Adrenal gland (tissue), 12 donors: Measurements from ENCODE around the gene OTULIN. TPM values are rescaled to one million over a fixed set of nuclear protein-coding genes. Genes with fewer than 3 reads are reported as not detected.

Source experiments
- DNase-seq, 7 donors: peaks; one replicate each; pipeline ENCODE4 v3.0.0-alpha.2; 2019 to 2020
- H3K27ac ChIP-seq, 5 donors: fragments of 200-600 bp; sonication (generic) in 4 of 5; 1 replicate in 3 of 5; 2 replicates in 2 of 5; pipeline versions ENCODE4 v1.5.1 to v1.8.0; 2016 to 2020; ENCODE audit warnings: mild to moderate bottlenecking in 1 of 5
- H3K27me3 ChIP-seq: fragments of 200-600 bp; 2 replicates; pipeline ENCODE4 v1.8.0; 2021
- H3K36me3 ChIP-seq, 2 donors: fragments of 200-600 bp; replicated peaks in 1 of 2; 1 replicate in 1 of 2; 2 replicates in 1 of 2; pipeline versions ENCODE4 v1.5.1 to v1.8.0; 2018 to 2022
- H3K4me1 ChIP-seq, 2 donors: fragments of 200-600 bp; replicated peaks in 1 of 2; 1 replicate in 1 of 2; 2 replicates in 1 of 2; pipeline versions ENCODE4 v1.5.1 to v1.8.0; 2018 to 2021
- H3K4me3 ChIP-seq, 4 donors: fragments of 200-600 bp; sonication (generic) in 3 of 4; one replicate each; pipeline ENCODE4 v1.5.1; 2016 to 2018
- H3K9me3 ChIP-seq, 3 donors: fragments of 200-600 bp; sonication (generic) in 1 of 3; replicated peaks in 1 of 3; 1 replicate in 2 of 3; 2 replicates in 1 of 3; pipeline versions ENCODE4 v1.5.1 to v1.8.0; 2016 to 2021
- CTCF ChIP-seq, 6 experiments: fragments of 450-650 bp in 4 of 6; fragments of 200-600 bp in 2 of 6; sonication (generic) in 1 of 6; IDR thresholded peaks; 1 replicate in 5 of 6; 2 replicates in 1 of 6; pipeline versions ENCODE4 v1.5.1 to v1.8.0; 2016 to 2021; ENCODE audit warnings: antibody characterized with exemption in 6 of 6, mild to moderate bottlenecking in 2 of 6, moderate library complexity in 1 of 6
- POLR2A ChIP-seq, 2 donors: fragments of 450-650 bp; IDR thresholded peaks; one replicate each; pipeline ENCODE4 v1.6.1; 2017; ENCODE audit warnings: antibody characterized with exemption in 2 of 2, mild to moderate bottlenecking in 2 of 2, moderate library complexity in 1 of 2
- WGBS, 4 donors: extraction: QIAGEN DNeasy Blood & Tissue Kit in 2 of 4; methylation state at CpG; one replicate each; pipeline versions ENCODE4 v1.1.5 to v1.1.7; 2013 to 2017; 5-methylcytosine and 5-hydroxymethylcytosine counted together
- intact Hi-C, 2 donors: fragments of 100-400 bp; cut with DNase I; formaldehyde crosslinking; loops; one replicate each; pipeline versions ENCODE4 v1.14.1 to v1.15.0; 2022 to 2023
- polyA plus RNA-seq, 3 donors: library from polyadenylated mRNA; stranded (reverse); fragments of 200-250 nt in 2 of 3; fragments of 350-450 nt in 1 of 3; fragmentation: Illumina TruSeq in 1 of 3; extraction: RNeasy Lipid Tissue Mini Kit (QIAGEN cat#74804) in 1 of 3; gene quantifications; one replicate each; pipeline ENCODE4 v1.2.3, GENCODE V29; 2013 to 2014
- total RNA-seq, 9 donors: library from RNA; depleted of rRNA in 4 of 9; stranded (reverse); fragments of >200 nt in 4 of 9; fragments of 120-200 nt in 1 of 9; fragmentation: NEBNext Ultra II Directional in 1 of 9; extraction: Animal tissue kit (Norgen Biotek cat#: 25700) in 1 of 9; gene quantifications; one replicate each; pipeline versions ENCODE4 v1.1.0 to v1.2.4, GENCODE V29; 2013 to 2023
- donor health status: healthy with polysubstance abuse.
- donor health status: Bipolar disorder and iron deficiency.
- donor health status: DM: yes; HTN: yes; CAD: no.
- donor health status: DM: no; HTN: no; CAD: no.
- donor health status: DM: no; HTN: no; CAD: no.
- donor health status: DM: yes; HTN: yes; CAD: no.

Gene OTULIN
- total and polyA plus RNA-seq, 12 donors = 2.8 to 40.8 (median 20.4) TPM

- no peak overlapping the region for H3K27ac ChIP-seq
- no peaks in the 10 kb centered on the region for H3K27me3 ChIP-seq
- no peak for DNase-seq
- intact Hi-C loops = no loop called here
- H3K4me3 ChIP-seq = no peak overlapping the region
- H3K36me3 ChIP-seq = peaks cover 0 to 13% of the 10 kb centered on the region in 2 donors
- H3K9me3 ChIP-seq = no peaks in the 10 kb centered on the region
- WGBS, 4 donors = 94 to 99% (median 96%) methylated on average over 8 of the region's 8 CpGs
- H3K4me1 ChIP-seq = peaks cover 0 to 12% of the 10 kb centered on the region in 2 donors
- TF ChIP-seq CTCF (IDR thresholded peaks at IDR 0.05) = no peak
- TF ChIP-seq POLR2A (IDR thresholded peaks at IDR 0.05) = no peak
Measured at GRCh38 chr5:14705556-14705955, 41.0 kb downstream of the OTULIN start.

- H3K36me3 ChIP-seq = peaks cover 0 to 22% of the 10 kb centered on the region in 2 donors
- peak overlapping the region in 1 of 5 donors; percentile 17 for H3K27ac ChIP-seq
Measured at GRCh38 chr5:14706615-14707021, 42.1 kb downstream of the OTULIN start.

GRCh38 chr5:14707811-14708390 is 43.4 kb downstream of the OTULIN start:
- TF ChIP-seq POLR2A (IDR thresholded peaks at IDR 0.05) = no peak
- TF ChIP-seq CTCF (IDR thresholded peaks at IDR 0.05) = no peak
- WGBS, 4 donors = 95 to 96% (median 96%) methylated on average over 9 of the region's 9 CpGs
- H3K27ac ChIP-seq = no peak overlapping the region
- H3K4me1 ChIP-seq = peaks cover 0 to 12% of the 10 kb centered on the region in 2 donors
- no peaks in the 10 kb centered on the region for H3K27me3 ChIP-seq
- DNase-seq = peak in 1 of 7 donors; percentile 5
- H3K9me3 ChIP-seq = no peaks in the 10 kb centered on the region
- peaks cover 0 to 35% of the 10 kb centered on the region in 2 donors for H3K36me3 ChIP-seq
- no peak overlapping the region for H3K4me3 ChIP-seq
- intact Hi-C loops = no loop called here

More at GRCh38 chr5:14706615-14707021, 42.1 kb downstream of the OTULIN start:
- H3K9me3 ChIP-seq = no peaks in the 10 kb centered on the region
- no peak overlapping the region for H3K4me3 ChIP-seq
- WGBS, 4 donors = 46 to 57% (median 50%) methylated on average over 6 of the region's 6 CpGs
- peaks cover 0 to 12% of the 10 kb centered on the region in 2 donors for H3K4me1 ChIP-seq
- intact Hi-C loops = no loop called here
- TF ChIP-seq CTCF (IDR thresholded peaks at IDR 0.05) = no peak
- TF ChIP-seq POLR2A (IDR thresholded peaks at IDR 0.05) = no peak
- no peaks in the 10 kb centered on the region for H3K27me3 ChIP-seq
- no peak for DNase-seq

GRCh38 chr5:14708551-14708950 is 44.0 kb downstream of the OTULIN start:
- peak in 1 of 7 donors; percentile 4 for DNase-seq
- intact Hi-C loops = no loop called here
- peaks cover 0 to 37% of the 10 kb centered on the region in 2 donors for H3K36me3 ChIP-seq
- peaks cover 0 to 12% of the 10 kb centered on the region in 2 donors for H3K4me1 ChIP-seq
- no peak overlapping the region for H3K27ac ChIP-seq
- no peaks in the 10 kb centered on the region for H3K9me3 ChIP-seq
- TF ChIP-seq CTCF (IDR thresholded peaks at IDR 0.05) = no peak
- TF ChIP-seq POLR2A (IDR thresholded peaks at IDR 0.05) = no peak
- 93 to 100% (median 96%) methylated on average over 5 of the region's 5 CpGs for WGBS, 4 donors
- H3K27me3 ChIP-seq = no peaks in the 10 kb centered on the region
- H3K4me3 ChIP-seq = no peak overlapping the region
